ENCODE results near the gene DLL4.

The DLL4 gene

DNA sequence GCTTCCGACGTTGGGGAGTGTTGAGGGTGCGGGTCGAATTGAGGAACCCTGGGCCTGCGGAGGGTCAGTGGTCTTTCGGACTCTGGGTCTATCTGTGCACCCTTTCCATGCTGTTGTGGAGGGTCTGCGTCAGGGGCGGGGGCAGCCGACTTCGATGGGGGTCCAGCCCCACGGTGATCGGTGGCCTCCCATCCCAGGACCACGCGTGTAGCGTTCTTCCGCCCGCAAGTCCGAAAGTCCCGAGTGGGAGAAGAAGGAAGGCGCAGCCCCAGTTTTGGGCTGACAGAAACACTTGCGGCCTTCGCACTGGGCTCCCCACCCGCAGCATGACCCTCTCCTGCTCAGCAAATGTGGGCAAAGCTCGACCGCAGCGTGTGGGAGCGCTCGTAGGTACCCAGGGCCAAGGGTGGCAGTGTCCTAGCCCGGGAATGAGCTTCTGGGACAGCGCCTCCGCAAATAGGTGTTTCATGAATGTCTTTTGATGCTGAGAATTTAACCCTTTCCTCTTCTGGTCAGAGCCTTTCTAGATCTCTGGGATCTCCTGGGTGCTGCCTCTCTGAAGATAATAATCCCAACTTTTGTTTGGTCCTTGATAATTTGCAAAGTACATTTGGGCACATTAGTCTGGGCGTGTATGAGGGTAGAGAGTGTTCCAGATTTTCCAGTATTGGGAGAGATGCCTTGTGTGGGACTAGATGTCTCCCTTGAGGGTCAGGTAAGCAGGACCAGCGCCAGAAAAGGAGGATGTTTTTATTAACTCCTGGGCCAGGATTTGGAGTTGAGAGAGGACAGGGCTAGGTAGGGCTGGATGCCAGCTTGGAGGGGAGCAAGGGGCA is 2.3 kb upstream of the DLL4 start:
- no peak for DNase-seq (ENCODE audit: low read depth in 2 of 2, low spot score in 1 of 2)

GRCh38 chr15:40927495-40927872 is 1.7 kb upstream of the DLL4 start:
- no peak for DNase-seq (ENCODE audit: low read depth in 2 of 2, low spot score in 1 of 2)

DNA sequence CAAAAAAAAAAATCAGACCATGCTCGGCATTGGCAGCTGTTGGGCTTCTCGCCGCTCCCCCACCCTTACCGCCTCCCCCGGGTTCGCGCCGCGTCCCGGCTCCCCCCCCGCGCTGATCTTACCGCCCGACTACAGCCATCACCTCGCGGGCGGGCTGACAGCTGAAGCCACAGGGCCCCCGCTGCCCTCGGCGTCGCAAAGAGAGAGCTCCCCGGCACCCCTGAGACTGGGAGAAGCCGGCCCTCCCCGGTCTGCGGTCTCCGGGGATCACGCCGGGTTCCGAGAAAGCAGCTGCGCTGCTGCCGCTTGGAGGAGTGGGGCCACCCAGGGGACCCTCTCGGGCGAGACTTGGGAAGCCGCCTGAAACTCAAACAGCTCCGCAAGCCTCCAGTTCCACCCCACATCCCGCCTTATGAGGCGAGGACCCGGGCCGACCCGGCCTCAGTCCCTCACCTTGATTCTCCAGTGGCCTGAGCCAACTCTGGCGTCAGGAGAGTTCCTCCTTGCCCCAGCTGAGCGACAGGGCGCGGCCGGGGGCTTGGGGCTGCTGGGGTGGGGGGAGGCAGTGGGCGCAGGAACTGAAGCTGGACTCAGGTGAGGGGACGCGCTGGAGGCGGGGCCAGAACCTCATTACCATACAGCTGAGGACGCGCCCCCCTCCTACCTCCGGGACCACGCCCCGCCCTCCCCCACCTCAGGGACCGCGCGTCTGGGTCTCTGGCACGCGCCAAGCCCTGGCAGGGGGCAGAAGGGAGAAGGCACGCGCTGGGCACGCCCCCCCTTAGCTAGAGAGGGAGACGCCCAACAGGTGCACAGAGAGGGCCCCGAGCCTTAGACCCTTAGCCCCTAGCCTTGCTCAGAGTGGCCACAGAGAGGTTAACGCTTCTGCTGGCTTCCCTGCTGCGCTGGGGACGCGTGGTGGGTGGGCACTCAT is 1.0 kb upstream of the DLL4 start:
- no peak for DNase-seq (ENCODE audit: low read depth in 2 of 2, low spot score in 1 of 2)

GRCh38 chr15:40929660-40930429 is 705 bp downstream of the DLL4 start:
- no peak for DNase-seq (ENCODE audit: low read depth in 2 of 2, low spot score in 1 of 2)

DNA sequence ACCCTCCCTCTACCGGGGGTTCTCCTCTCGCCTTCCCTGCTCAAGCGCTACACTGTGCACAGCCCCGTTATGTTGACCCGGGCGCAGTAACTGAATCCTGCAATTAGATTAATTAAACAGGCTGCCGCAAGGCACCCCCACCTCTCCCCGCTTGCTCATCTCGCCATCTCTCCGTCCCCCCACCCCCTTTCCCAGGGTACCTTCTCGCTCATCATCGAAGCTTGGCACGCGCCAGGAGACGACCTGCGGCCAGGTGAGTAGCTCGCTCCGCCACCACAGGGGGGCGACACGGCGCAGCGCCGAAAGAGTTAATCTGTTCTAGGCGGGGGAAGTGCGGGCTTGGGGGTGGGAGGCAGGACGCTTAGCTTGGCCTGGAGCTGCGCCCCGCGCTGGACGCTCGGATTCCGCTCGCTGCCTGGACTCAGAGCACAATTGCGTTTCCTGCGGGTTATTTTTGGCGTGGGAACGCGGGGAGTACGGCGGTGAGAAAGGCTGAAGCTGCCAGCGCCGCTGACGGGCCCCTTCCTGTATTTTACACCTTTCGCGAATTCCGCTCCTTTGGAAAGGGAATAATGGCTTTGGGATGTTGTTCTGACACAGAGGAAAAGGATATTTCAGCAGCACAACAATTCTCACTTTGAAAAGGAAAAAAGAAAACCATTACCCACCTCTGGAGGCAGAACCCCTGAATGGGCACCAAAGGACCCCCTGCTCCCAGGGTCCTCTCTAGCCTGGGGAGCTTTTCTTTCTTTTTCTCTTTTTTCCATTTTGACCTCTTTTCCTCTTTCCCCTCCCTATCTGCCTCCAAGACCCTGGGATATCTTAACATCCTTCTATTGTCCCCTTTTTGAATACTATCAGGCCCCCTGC is 1.5 kb downstream of the DLL4 start:
- no peak for DNase-seq (ENCODE audit: low read depth in 2 of 2, low spot score in 1 of 2)

DNA sequence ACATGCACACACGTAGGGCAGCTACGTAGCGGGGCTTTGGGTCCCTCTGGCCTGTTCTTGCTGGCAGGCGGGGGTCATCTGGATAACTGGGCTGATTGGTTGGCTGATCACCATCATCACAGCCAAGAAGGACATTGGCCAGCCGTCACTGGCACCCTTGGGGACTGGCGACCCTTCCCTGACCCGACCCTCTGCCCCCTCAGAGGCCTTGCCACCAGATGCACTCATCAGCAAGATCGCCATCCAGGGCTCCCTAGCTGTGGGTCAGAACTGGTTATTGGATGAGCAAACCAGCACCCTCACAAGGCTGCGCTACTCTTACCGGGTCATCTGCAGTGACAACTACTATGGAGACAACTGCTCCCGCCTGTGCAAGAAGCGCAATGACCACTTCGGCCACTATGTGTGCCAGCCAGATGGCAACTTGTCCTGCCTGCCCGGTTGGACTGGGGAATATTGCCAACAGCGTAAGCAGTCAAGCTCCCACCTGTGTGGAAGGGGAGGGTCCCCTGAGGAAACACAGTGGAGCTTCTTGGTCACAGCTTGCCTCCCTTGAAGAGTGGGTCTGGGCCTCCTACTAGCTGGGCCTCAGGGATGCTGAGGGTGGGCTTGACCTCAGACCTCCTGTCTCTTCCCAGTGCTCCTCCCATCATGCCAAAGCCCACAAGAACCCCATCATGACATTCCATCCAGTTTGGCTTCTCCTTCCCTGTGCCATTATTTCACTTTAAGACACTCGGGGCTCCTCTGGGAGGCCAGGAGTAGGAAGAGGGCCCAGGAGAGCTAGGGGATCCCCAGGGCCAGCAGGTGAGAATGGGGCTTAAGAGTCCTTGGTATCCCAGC is 2.4 kb downstream of the DLL4 start:
- no peak for DNase-seq (ENCODE audit: low read depth in 2 of 2, low spot score in 1 of 2)

- DNase-seq (ENCODE audit: low read depth in 2 of 2, low spot score in 1 of 2) = no peak
Observed at GRCh38 chr15:40932156-40932555, 3.0 kb downstream of the DLL4 start.

- no peak for DNase-seq (ENCODE audit: low read depth in 2 of 2, low spot score in 1 of 2)
Observed at GRCh38 chr15:40932649-40933516, 3.7 kb downstream of the DLL4 start.

GRCh38 chr15:40933517-40933902 is 4.4 kb downstream of the DLL4 start:
- no peak for DNase-seq (ENCODE audit: low read depth in 2 of 2, low spot score in 1 of 2)

DNA sequence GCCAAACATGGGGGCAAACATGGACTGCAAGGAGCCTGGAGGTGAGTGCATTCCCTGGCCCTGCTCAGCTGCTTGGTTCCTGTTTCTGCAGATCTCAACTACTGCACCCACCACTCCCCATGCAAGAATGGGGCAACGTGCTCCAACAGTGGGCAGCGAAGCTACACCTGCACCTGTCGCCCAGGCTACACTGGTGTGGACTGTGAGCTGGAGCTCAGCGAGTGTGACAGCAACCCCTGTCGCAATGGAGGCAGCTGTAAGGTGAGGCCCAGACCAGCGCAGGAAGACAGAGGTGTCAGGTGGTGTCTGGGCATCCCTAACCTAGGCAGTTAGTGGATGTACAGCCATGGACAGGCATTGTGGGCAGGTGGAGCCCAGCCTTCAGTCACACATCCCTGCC is 5.3 kb downstream of the DLL4 start:
- no peak for DNase-seq (ENCODE audit: low read depth in 2 of 2, low spot score in 1 of 2)

DNA sequence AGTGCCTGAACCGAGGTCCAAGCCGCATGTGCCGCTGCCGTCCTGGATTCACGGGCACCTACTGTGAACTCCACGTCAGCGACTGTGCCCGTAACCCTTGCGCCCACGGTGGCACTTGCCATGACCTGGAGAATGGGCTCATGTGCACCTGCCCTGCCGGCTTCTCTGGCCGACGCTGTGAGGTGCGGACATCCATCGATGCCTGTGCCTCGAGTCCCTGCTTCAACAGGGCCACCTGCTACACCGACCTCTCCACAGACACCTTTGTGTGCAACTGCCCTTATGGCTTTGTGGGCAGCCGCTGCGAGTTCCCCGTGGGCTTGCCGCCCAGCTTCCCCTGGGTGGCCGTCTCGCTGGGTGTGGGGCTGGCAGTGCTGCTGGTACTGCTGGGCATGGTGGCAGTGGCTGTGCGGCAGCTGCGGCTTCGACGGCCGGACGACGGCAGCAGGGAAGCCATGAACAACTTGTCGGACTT is 7.1 kb downstream of the DLL4 start:
- DNase-seq (ENCODE audit: low read depth in 2 of 2, low spot score in 1 of 2) = no peak

DNA sequence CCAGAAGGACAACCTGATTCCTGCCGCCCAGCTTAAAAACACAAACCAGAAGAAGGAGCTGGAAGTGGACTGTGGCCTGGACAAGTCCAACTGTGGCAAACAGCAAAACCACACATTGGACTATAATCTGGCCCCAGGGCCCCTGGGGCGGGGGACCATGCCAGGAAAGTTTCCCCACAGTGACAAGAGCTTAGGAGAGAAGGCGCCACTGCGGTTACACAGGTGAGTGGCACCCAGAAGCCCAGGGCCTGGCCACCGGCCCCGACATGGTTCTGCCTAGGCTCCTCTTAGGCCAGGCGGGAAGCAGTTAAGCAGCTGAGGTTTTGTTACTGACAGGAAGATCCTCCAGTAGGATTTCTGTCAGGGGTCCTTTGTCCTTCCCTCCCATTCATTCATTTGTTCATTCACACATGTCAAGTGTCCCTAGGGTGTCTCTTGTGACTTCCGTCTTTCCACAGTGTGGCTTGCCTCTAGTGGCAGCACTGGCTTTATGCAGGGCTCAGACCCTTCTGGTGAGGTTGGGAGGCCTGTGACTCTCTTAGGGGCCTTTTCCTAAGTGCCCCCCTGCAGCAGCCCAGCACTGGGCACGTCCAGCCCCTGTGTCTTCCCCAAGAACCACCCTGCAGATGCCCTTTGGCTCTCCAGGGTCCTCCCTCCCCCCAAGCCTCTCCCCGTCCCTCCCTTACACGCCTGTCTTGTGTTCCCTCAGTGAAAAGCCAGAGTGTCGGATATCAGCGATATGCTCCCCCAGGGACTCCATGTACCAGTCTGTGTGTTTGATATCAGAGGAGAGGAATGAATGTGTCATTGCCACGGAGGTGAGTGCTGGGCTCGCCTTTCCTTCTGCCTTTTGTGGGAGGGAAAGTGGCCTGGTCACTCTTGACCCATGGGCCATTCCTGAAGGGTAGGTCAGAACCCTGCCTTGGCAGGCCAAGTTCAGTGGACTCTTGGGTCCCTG is 7.8 kb downstream of the DLL4 start:
- no peak for DNase-seq (ENCODE audit: low read depth in 2 of 2, low spot score in 1 of 2)

- DNase-seq (ENCODE audit: low read depth in 2 of 2, low spot score in 1 of 2) = no peak
Observed at GRCh38 chr15:40937762-40938535, 8.8 kb downstream of the DLL4 start.

DNA sequence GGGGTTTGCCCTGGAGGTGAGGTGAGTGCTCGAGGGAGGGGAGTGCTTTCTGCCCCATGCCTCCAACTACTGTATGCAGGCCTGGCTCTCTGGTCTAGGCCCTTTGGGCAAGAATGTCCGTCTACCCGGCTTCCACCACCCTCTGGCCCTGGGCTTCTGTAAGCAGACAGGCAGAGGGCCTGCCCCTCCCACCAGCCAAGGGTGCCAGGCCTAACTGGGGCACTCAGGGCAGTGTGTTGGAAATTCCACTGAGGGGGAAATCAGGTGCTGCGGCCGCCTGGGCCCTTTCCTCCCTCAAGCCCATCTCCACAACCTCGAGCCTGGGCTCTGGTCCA is 9.4 kb downstream of the DLL4 start:
- no peak for DNase-seq (ENCODE audit: low read depth in 2 of 2, low spot score in 1 of 2)

DNA sequence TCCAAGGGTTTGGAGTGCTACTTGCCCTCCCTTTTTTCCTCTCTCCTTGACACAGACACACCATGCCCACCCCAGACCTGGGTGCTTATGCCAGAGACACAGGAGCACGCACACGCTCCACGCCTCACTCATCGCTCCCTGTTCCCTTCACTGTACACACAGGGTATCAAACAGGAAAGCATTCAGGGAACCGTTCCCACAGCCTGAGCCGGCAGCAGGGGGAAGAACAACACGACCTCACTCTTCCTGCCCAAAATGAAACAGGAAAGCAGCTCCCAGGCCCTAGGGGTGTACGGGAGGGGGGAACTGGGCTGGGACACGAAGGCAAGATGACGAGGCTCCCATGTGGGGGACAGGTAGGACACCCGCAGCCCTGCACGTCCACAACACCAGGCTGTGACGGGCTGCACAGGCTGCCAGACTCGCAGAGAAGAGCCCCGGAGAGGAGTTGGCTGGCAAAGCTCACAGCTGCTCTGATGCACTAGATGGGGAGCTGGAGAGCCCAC is 11.2 kb downstream of the DLL4 start:
- DNase-seq (ENCODE audit: low read depth in 2 of 2, low spot score in 1 of 2) = no peak

DNA sequence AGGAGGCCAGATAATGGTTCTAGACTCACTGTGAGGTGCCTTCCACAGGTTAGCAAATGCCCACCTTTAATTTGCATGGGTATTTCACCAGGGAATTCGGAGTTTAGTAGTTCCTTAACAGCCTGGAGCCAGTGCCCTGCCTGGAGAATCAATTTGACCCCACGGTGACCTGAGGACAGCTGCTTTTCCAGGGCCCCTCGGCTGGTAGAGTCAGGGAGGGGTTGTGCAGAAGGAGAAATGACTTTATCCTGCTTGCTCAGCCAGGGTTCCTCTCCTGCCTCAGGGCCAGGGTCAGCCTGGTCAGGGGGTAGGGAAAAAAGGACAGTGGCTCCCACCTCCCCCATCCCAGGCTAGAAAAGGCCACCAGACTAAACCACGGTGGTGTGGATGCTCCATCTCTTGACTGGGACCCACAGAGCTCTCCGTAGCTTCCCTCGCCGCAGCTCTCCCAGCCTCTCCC is 12.0 kb downstream of the DLL4 start:
- no peak for DNase-seq (ENCODE audit: low read depth in 2 of 2, low spot score in 1 of 2)

Measured in stimulated activated CD8-positive, alpha-beta memory T cell treated with anti-CD3 and anti-CD28 coated beads, Interleukin-4, amount 100 ng/mL, for 4 hours (primary cell).